Stomach (tissue), 4 donors: ENCODE results near the gene PWP2.
"Not testable (repeated sequence)": the region's sequence is repeated elsewhere in the genome, so short reads cannot be mapped to it uniquely, and the experiment has no call there.

Experiments used
- CTCF ChIP-seq, 7 experiments: fragments of 450-650 bp in 4 of 7; fragments of 200-600 bp in 3 of 7; sonication (generic) in 3 of 7; IDR thresholded peaks; one replicate each; pipeline ENCODE4 v1.5.1; 2016 to 2019; ENCODE audit warnings: antibody characterized with exemption in 7 of 7, control low read depth in 2 of 7, mild to moderate bottlenecking in 1 of 7
- POLR2A ChIP-seq, 4 donors: fragments of 450-650 bp; IDR thresholded peaks; one replicate each; pipeline ENCODE4 v1.6.1; 2016; ENCODE audit warnings: antibody characterized with exemption in 4 of 4, control low read depth in 2 of 4, mild to moderate bottlenecking in 1 of 4, moderate library complexity in 1 of 4

GRCh38 chr21:44171962-44172572, 64.9 kb downstream of the PWP2 start:
- TF ChIP-seq POLR2A, CTCF (IDR thresholded peaks at IDR 0.05): not testable (repeated sequence)
